Sciatic nerve (tissue), 2 donors: Measurements from ENCODE around the gene COPZ1. TPM values are rescaled to one million over a fixed set of nuclear protein-coding genes. Genes with fewer than 3 reads are reported as not detected.
A peak's percentile ranks its signal among the peaks of the same experiment; 100 is the strongest.

Experiments used
- ATAC-seq: fragments of 200-7000 bp; cut with Tn5 transposase; one replicate; pipeline ENCODE4 v1.9.1; 2020; ENCODE audit warnings: mild to moderate bottlenecking, moderate library complexity
- DNase-seq: peaks from one replicate; pipeline ENCODE4 v3.0.0-alpha.2; 2020; ENCODE audit warnings: low spot score
- intact Hi-C: fragments of 100-400 bp; cut with DNase I; formaldehyde crosslinking; loops from one replicate; pipeline ENCODE4 v1.14.2; 2022
- total RNA-seq: library from RNA; stranded (reverse); fragmentation: NEBNext Ultra II Directional; extraction: Animal tissue kit (Norgen Biotek cat#: 25700); gene quantifications from one replicate; pipeline ENCODE4 v1.2.1, GENCODE V29; 2021
- donor health status: DM: no; HTN: no; CAD: no.
- donor health status: DM: no; HTN: no; CAD: no.

COPZ1 gene
- total RNA-seq, 1 donor from 2014 or later: 72.5 TPM

DNA sequence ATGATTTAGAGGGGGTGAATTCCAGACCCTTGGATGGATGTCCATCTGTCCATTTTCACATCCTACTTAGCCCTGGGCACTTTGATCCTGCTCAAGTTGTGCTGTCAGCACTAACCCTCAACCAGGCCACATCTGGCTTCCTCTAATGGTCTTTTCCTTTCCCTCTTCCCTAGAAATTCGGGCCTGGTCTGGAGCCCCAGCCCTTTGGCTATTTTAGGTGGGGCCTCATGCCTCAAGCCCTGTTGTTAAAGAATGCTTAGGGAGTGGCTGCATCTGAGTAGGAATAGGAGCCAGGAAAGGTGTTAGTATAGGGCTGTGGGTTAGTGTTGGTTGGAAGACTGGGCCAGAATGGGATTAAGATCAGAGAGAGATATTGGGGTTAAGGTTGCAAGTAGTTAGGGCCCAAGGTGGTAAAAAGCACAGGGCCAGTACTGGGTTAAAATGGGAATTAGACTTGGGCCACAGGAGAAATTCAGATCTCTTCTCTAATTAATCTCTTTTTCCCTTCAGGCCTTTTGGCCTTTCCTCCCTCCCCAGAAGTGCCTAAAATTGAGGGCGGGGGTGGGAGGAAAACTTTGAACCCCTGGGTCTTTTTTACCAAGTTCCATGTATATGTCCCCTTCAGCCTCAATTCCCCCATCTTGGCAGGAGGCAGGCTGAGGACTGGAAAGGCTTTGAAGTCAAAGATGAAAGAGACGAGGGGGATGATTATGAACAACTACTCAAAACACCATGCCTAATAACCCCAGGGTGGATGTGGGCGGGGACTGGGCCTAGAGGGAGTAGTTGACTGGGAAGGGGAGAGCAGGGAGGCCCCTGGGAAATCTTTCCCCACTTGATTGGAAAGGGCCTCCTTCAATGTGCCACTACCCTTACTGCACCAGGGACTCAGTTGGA is 63.6 kb downstream of the COPZ1 start:
- no peak for ATAC-seq
- intact Hi-C loops: no loop called here
- no peak for DNase-seq

- no peak for ATAC-seq
- intact Hi-C loops: no loop called here
- no peak for DNase-seq
Measured at GRCh38 chr12:54389134-54389508, 64.2 kb downstream of the COPZ1 start.

- DNase-seq: no peak
- intact Hi-C loops: no loop called here
- no peak for ATAC-seq
Measured at GRCh38 chr12:54389607-54390175, 64.8 kb downstream of the COPZ1 start.

DNA sequence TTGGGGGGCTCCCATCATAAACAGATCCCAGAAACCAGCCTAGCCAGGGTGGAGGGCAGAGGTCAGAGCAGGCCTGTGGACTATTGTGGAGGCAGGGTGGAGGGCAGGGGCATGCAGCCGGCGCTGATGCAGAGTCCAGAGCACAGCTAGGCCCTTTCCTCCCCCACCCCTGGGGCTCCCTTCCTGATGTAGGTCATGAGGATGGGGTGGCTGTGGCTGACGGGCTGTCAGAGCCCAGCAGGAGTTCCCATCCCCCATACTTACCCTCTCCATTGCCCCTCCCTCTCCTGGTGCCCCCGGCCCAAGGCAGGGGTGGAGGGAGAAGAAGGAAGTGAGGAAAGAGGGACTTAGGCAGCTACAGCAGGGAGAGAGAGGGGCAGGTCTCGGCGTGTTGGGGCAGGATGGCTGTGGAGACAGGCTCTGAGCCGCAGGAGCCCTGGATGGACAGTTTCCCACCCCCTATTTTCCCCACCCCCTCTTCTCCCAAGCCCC is 65.3 kb downstream of the COPZ1 start:
- ATAC-seq (peak; percentile 11), DNase-seq (no peak)
- intact Hi-C loops: no loop called here

DNA sequence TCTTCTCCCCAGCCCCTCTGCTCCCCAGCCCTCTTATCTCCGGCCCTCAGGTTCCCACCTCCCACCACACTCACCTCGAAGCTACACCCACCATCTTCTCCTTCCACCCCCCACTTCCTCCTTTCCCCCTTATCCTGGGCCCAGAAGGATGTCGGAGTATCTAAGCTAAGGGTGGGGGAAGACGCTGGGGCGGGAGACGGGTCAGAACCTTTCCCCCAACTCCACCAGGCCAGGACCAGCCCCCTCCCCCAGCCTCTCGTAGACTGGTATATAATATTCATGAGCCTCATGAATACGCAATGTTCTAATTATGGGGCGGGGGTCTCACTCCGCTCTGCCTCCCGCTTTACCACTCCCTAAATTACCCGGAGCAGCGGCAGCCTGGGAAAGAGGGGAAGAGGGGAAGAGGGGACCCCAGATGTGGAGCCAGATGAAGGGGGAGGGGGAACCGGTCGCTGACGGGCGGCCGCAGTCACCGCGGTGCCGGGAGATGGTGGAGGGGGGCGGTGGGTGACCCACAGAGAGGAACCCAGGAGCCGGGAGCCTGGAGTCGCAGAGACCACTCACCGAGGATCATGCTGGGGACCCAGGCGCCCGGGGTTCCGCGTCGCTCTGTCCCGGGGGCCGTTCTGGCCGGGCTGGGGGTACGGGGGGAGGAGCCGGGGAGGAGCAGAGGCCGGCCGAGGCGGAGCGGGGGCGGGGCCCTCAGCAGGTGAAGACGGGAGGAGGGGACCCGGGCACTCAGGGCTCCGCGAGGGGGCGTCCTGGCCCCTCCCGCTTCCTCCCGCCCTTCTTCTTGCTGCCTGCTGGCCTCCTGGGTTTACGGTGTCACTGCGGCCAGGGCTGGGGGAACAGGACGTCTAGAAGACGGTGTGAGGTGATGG is 66.0 kb downstream of the COPZ1 start:
- DNase-seq: peak; percentile 71

GRCh38 chr12:54392485-54393206 is 67.7 kb downstream of the COPZ1 start:
- DNase-seq (no peak), ATAC-seq (no peak)
- intact Hi-C loops: no loop called here

More for the DNA sequence above, 66.0 kb downstream of the COPZ1 start:
- ATAC-seq: peak; percentile 15
- intact Hi-C loops: no loop called here

DNA sequence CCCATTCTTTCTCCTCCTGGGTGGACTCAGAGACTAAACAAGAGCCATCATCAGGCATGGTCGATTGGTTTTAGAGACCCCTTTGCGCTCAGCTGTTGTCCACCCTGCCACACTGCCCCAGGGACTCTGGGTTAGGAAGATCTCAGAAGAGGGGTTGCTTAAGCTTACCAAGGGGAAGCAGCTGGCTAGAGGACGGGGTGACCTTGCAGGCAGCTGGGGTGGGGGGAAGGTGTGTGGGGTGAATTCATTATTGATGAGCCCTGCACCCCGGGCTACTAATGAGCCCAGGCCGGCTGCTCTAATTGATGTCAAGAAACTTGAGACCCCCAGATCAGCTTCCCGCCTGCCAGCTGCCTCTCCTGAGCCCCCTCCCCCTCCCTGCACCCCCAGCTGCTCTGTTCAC is 68.3 kb downstream of the COPZ1 start:
- ATAC-seq: no peak
- intact Hi-C loops: no loop called here
- no peak for DNase-seq

GRCh38 chr12:54393743-54394142 is 68.8 kb downstream of the COPZ1 start:
- no peak for ATAC-seq
- intact Hi-C loops: no loop called here
- DNase-seq: no peak

- ATAC-seq: peak; percentile 47
- peak; percentile 78 for DNase-seq
- intact Hi-C loops: no loop called here
Measured at GRCh38 chr12:54394281-54394719, 69.4 kb downstream of the COPZ1 start.

- DNase-seq (no peak), ATAC-seq (no peak)
- intact Hi-C loops: no loop called here
Measured at GRCh38 chr12:54394986-54395385, 70.1 kb downstream of the COPZ1 start.

GRCh38 chr12:54395545-54395944 is 70.6 kb downstream of the COPZ1 start:
- DNase-seq (no peak), ATAC-seq (no peak)
- intact Hi-C loops: no loop called here

DNA sequence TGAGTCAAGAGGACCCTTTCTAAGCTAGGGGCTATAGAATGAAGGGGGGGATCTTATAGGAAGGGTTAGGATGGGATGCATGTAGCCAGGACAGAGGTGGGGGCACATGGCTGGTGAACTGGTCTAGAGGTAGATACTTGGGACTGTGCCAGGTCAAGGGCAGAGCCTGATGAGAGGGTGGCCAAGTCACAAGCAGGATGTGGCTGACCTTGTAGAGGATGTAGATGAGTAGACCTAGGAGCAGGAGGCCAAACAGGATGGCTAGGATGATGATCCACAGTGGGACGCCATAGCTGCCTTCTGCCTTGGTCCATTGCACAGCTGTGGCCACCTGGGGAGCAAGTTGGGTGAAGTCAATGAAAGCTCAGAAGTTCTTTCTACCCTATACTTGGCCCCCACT is 72.2 kb downstream of the COPZ1 start:
- no peak for DNase-seq
- intact Hi-C loops: no loop called here
- no peak for ATAC-seq

GRCh38 chr12:54398218-54398617 is 73.3 kb downstream of the COPZ1 start:
- no peak for DNase-seq
- intact Hi-C loops: no loop called here
- ATAC-seq: no peak

- intact Hi-C loops: no loop called here
- DNase-seq (peak; percentile 93), ATAC-seq (peak; percentile 89)
Measured at GRCh38 chr12:54398995-54399793, 74.3 kb downstream of the COPZ1 start.

- intact Hi-C loops: loop anchor here (5.0 kb wide), 1 partner anchor 36 kb away; no protein-coding TSS in a partner anchor
- no peak for DNase-seq
- ATAC-seq: no peak
Measured at GRCh38 chr12:54401119-54401518, 76.2 kb downstream of the COPZ1 start.
